Thyroid gland (tissue), 4 donors: ENCODE data around the gene CA10. TPM values are rescaled to one million over a fixed set of nuclear protein-coding genes. Genes with fewer than 3 reads are reported as not detected.

ENCODE experiments used
- DNase-seq, 2 donors: peaks; one replicate each; pipeline ENCODE4 v3.0.0-alpha.2; 2019
- H3K27ac ChIP-seq, 3 donors: fragments of 200-600 bp; sonication (generic); 1 replicate in 2 of 3; 2 replicates in 1 of 3; pipeline ENCODE4 v1.5.1; 2016 to 2019; ENCODE audit warnings: mild to moderate bottlenecking in 1 of 3, moderate library complexity in 1 of 3
- H3K27me3 ChIP-seq: fragments of 200-600 bp; sonication (generic); one replicate; pipeline ENCODE4 v1.5.1; 2019
- H3K36me3 ChIP-seq, 2 donors: fragments of 200-600 bp; sonication (generic); one replicate each; pipeline ENCODE4 v1.5.1; 2016 to 2019
- H3K4me1 ChIP-seq, 2 donors: fragments of 200-600 bp; sonication (generic); one replicate each; pipeline ENCODE4 v1.5.1; 2017 to 2019
- H3K4me3 ChIP-seq, 3 donors: fragments of 200-600 bp; sonication (generic); replicated peaks in 1 of 3; 1 replicate in 2 of 3; 2 replicates in 1 of 3; pipeline ENCODE4 v1.5.1; 2016; ENCODE audit warnings: mild to moderate bottlenecking in 1 of 3
- H3K9me3 ChIP-seq: fragments of 200-600 bp; sonication (generic); one replicate; pipeline ENCODE4 v1.5.1; 2017
- CTCF ChIP-seq, 6 experiments: fragments of 200-600 bp in 3 of 6; fragments of 450-650 bp in 3 of 6; sonication (generic) in 3 of 6; IDR thresholded peaks; one replicate each; pipeline ENCODE4 v1.5.1; 2016 to 2019; ENCODE audit warnings: antibody characterized with exemption in 6 of 6, mild to moderate bottlenecking in 2 of 6, inconsistent platforms in 1 of 6, moderate library complexity in 1 of 6
- POLR2A ChIP-seq, 2 donors: fragments of 450-650 bp; IDR thresholded peaks; one replicate each; pipeline ENCODE4 v1.6.1; 2017; ENCODE audit warnings: antibody characterized with exemption in 2 of 2, mild to moderate bottlenecking in 2 of 2, moderate library complexity in 1 of 2
- whole genome bisulfite sequencing, 2 donors: methylation state at CpG; one replicate each; pipeline ENCODE4 v1.1.5; 2017; 5-methylcytosine and 5-hydroxymethylcytosine counted together
- intact Hi-C: fragments of 100-400 bp; cut with DNase I; formaldehyde crosslinking; loops from one replicate; pipeline ENCODE4 v1.15.1; 2023
- total RNA-seq, 4 donors: library from RNA; depleted of rRNA; stranded (reverse); fragments of >200 nt; gene quantifications; one replicate each; pipeline ENCODE4 v1.2.3, GENCODE V29; 2016

CA10 gene
- total RNA-seq, 4 donors from 2014 or later: not detected

- Histone ChIP-seq H3K4me3 (no peak overlapping the region), H3K4me1 (no peaks in the 10 kb centered on the region), H3K27me3 (no peaks in the 10 kb centered on the region), H3K27ac (no peak overlapping the region), H3K36me3 (no peaks in the 10 kb centered on the region), H3K9me3 (no peaks in the 10 kb centered on the region)
- TF ChIP-seq POLR2A (IDR thresholded peaks at IDR 0.05): no peak
- TF ChIP-seq CTCF (IDR thresholded peaks at IDR 0.05): no peak
- WGBS, 2 donors: 92 to 94% methylated on average over 1 of the region's 1 CpG
- no peak for DNase-seq
- intact Hi-C loops: no loop called here
Observed at GRCh38 chr17:52011064-52011463, 147.4 kb downstream of the CA10 start.

DNA sequence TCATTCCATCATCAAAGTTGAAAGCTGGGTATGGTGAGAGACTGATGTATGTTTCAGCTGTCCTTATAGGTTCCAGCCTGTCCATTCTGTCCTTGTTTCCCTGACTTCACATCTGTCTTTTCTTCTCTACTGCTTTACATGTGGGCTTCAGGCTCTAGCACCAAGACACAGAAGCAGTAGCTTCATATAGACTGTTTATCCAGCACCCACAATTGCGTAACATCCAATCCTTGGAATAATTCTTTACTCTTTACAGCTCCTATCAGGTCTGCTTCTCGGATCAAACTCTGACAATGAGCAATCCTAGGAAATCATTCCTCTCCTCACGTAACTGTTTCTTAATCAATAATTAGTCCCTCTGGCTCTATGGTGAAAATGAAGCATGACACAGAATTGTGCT, 158.9 kb downstream of the CA10 start:
- H3K4me1 ChIP-seq: no peaks in the 10 kb centered on the region
- H3K9me3 ChIP-seq: no peaks in the 10 kb centered on the region
- no peaks in the 10 kb centered on the region for H3K27me3 ChIP-seq
- WGBS, 2 donors: 90 to 92% methylated on average over 3 of the region's 3 CpGs
- no peak for TF ChIP-seq CTCF (IDR thresholded peaks at IDR 0.05)
- TF ChIP-seq POLR2A (IDR thresholded peaks at IDR 0.05): no peak
- H3K27ac ChIP-seq: no peak overlapping the region
- intact Hi-C loops: no loop called here
- H3K36me3 ChIP-seq: no peaks in the 10 kb centered on the region
- H3K4me3 ChIP-seq: no peak overlapping the region
- no peak for DNase-seq

- DNase-seq: no peak
- Histone ChIP-seq H3K4me3 (no peak overlapping the region), H3K27me3 (no peaks in the 10 kb centered on the region), H3K9me3 (no peaks in the 10 kb centered on the region), H3K4me1 (no peaks in the 10 kb centered on the region), H3K27ac (no peak overlapping the region), H3K36me3 (no peaks in the 10 kb centered on the region)
- TF ChIP-seq POLR2A (IDR thresholded peaks at IDR 0.05): no peak
- no peak for TF ChIP-seq CTCF (IDR thresholded peaks at IDR 0.05)
- 60 to 75% methylated on average over 2 of the region's 2 CpGs for WGBS, 2 donors
- intact Hi-C loops: no loop called here
Observed at GRCh38 chr17:51997723-51998122, 160.8 kb downstream of the CA10 start.

DNA sequence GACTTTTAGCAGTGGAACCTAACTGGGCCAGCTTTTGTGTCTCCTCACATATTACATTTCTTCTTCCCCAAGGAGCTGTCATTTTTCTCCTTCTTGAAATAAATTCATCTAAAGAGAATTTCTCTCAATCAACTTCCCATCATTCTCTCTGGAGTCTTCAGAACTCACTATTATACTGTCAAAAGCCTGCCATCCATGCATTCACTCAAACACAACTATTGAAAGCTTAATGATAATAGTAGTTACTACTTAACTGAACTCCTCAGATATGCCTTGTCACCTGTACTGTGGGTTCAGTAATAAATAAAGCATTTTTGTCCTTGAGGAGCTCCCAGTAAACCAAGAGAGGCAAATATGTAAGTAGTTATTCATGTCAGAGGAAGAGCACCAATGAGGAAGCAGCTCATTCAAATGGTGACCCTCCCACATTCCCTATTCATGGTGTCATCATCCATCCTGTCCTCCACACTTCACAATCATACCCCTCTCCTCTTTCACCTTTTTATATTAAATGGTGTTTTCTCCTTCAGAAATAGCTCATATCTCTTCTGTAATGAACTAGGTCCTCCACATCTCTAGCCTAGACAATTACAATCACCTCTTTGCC, 162.6 kb downstream of the CA10 start:
- intact Hi-C loops: no loop called here
- DNase-seq: no peak
- H3K27me3 ChIP-seq: no peaks in the 10 kb centered on the region
- no peaks in the 10 kb centered on the region for H3K36me3 ChIP-seq
- H3K9me3 ChIP-seq: no peaks in the 10 kb centered on the region
- no peak overlapping the region for H3K27ac ChIP-seq
- no peak overlapping the region for H3K4me3 ChIP-seq
- TF ChIP-seq CTCF (IDR thresholded peaks at IDR 0.05) (no peak), POLR2A (IDR thresholded peaks at IDR 0.05) (no peak)
- H3K4me1 ChIP-seq: peaks cover 5 to 11% of the 10 kb centered on the region in 2 donors

- Histone ChIP-seq H3K27me3 (no peaks in the 10 kb centered on the region), H3K4me3 (no peak overlapping the region), H3K4me1 (peaks cover 5 to 11% of the 10 kb centered on the region in 2 donors), H3K36me3 (no peaks in the 10 kb centered on the region), H3K9me3 (no peaks in the 10 kb centered on the region), H3K27ac (no peak overlapping the region)
- 81 to 83% methylated on average over 8 of the region's 8 CpGs for WGBS, 2 donors
- intact Hi-C loops: no loop called here
- TF ChIP-seq POLR2A (IDR thresholded peaks at IDR 0.05) (no peak), CTCF (IDR thresholded peaks at IDR 0.05) (no peak)
- DNase-seq: no peak
Observed at GRCh38 chr17:51992864-51993416, 165.6 kb downstream of the CA10 start.
